ENCODE results near the gene NXPE4. TPM values are rescaled to one million over a fixed set of nuclear protein-coding genes. Genes with fewer than 3 reads are reported as not detected.
"Not testable (repeated sequence)": the region's sequence is repeated elsewhere in the genome, so short reads cannot be mapped to it uniquely, and the experiment has no call there.

NXPE4 gene
- total and polyA plus RNA-seq, 4 donors: 0.12 TPM; not detected in 3

- no peaks in the 10 kb centered on the region for H3K4me1 ChIP-seq (ENCODE audit: control insufficient read depth, insufficient read depth, low read length)
- H3K27me3 ChIP-seq (ENCODE audit: control insufficient read depth, insufficient read depth, low read length): no peaks in the 10 kb centered on the region
- H3K36me3 ChIP-seq (ENCODE audit: control insufficient read depth, insufficient read depth, low read length): no peaks in the 10 kb centered on the region
- no peak overlapping the region for H3K27ac ChIP-seq (ENCODE audit: low read depth, low read length)
- 79% methylated on average over 6 of the region's 10 CpGs for WGBS (ENCODE audit: insufficient coverage)
- peaks cover 22% of the 10 kb centered on the region for H3K9me3 ChIP-seq (ENCODE audit: control insufficient read depth, insufficient read depth, low read length)
- H3K4me3 ChIP-seq (ENCODE audit: low read depth, low read length): no peak overlapping the region
- DNase-seq (ENCODE audit: low read depth in 4 of 6, low spot score in 6 of 6): no peak
Measured at GRCh38 chr11:114619659-114620173, 24.1 kb upstream of the NXPE4 start.

GRCh38 chr11:114618139-114618538 is 22.6 kb upstream of the NXPE4 start:
- Histone ChIP-seq H3K27ac (ENCODE audit: low read depth, low read length) (no peak overlapping the region), H3K27me3 (ENCODE audit: control insufficient read depth, insufficient read depth, low read length) (no peaks in the 10 kb centered on the region), H3K4me3 (ENCODE audit: low read depth, low read length) (no peak overlapping the region), H3K36me3 (ENCODE audit: control insufficient read depth, insufficient read depth, low read length) (no peaks in the 10 kb centered on the region), H3K4me1 (ENCODE audit: control insufficient read depth, insufficient read depth, low read length) (no peaks in the 10 kb centered on the region), H3K9me3 (ENCODE audit: control insufficient read depth, insufficient read depth, low read length) (peaks cover 23% of the 10 kb centered on the region)
- no peak for DNase-seq (ENCODE audit: low read depth in 4 of 6, low spot score in 6 of 6)
- WGBS (ENCODE audit: insufficient coverage): 97% methylated on average over 4 of the region's 5 CpGs

- H3K4me3 ChIP-seq (ENCODE audit: low read depth, low read length): no peak overlapping the region
- no peaks in the 10 kb centered on the region for H3K4me1 ChIP-seq (ENCODE audit: control insufficient read depth, insufficient read depth, low read length)
- no peaks in the 10 kb centered on the region for H3K27me3 ChIP-seq (ENCODE audit: control insufficient read depth, insufficient read depth, low read length)
- 91% methylated on average over 25 of the region's 29 CpGs for WGBS (ENCODE audit: insufficient coverage)
- no peaks in the 10 kb centered on the region for H3K36me3 ChIP-seq (ENCODE audit: control insufficient read depth, insufficient read depth, low read length)
- no peak for DNase-seq (ENCODE audit: low read depth in 4 of 6, low spot score in 6 of 6)
- H3K27ac ChIP-seq (ENCODE audit: low read depth, low read length): no peak overlapping the region
- H3K9me3 ChIP-seq (ENCODE audit: control insufficient read depth, insufficient read depth, low read length): peaks cover 21% of the 10 kb centered on the region
Measured at GRCh38 chr11:114617157-114618124, 21.9 kb upstream of the NXPE4 start.

DNA sequence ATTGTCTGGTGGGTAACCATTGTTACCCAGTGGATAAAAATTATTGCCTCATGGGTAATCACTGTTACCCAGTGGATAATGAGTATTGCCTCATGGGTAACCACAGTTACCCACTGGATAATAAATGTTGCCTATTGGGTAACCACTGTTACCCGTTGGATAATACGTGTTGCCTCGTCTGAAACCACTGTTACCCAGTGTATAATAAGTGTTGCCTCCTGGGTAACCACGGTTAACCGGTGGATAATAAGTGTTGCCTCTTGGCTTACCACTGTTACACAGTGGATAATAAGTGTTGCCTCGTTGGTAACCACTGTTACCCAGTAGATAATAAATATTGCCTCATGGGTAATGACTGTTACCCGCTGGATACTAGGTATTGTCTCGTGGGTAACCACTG is 20.9 kb upstream of the NXPE4 start:
- Histone ChIP-seq H3K27ac (ENCODE audit: low read depth, low read length) (no peak overlapping the region), H3K27me3 (ENCODE audit: control insufficient read depth, insufficient read depth, low read length) (no peaks in the 10 kb centered on the region), H3K4me1 (ENCODE audit: control insufficient read depth, insufficient read depth, low read length) (no peaks in the 10 kb centered on the region), H3K36me3 (ENCODE audit: control insufficient read depth, insufficient read depth, low read length) (no peaks in the 10 kb centered on the region), H3K4me3 (ENCODE audit: low read depth, low read length) (no peak overlapping the region), H3K9me3 (ENCODE audit: control insufficient read depth, insufficient read depth, low read length) (peaks cover 21% of the 10 kb centered on the region)
- 98% methylated on average over 6 of the region's 8 CpGs for WGBS (ENCODE audit: insufficient coverage)
- no peak for DNase-seq (ENCODE audit: low read depth in 4 of 6, low spot score in 6 of 6)

- no peaks in the 10 kb centered on the region for H3K4me1 ChIP-seq (ENCODE audit: control insufficient read depth, insufficient read depth, low read length)
- H3K27me3 ChIP-seq (ENCODE audit: control insufficient read depth, insufficient read depth, low read length): no peaks in the 10 kb centered on the region
- DNase-seq (ENCODE audit: low read depth in 4 of 6, low spot score in 6 of 6): no peak
- H3K4me3 ChIP-seq (ENCODE audit: low read depth, low read length): no peak overlapping the region
- peaks cover 22% of the 10 kb centered on the region for H3K9me3 ChIP-seq (ENCODE audit: control insufficient read depth, insufficient read depth, low read length)
- no peak overlapping the region for H3K27ac ChIP-seq (ENCODE audit: low read depth, low read length)
- 91% methylated on average over 16 of the region's 17 CpGs for WGBS (ENCODE audit: insufficient coverage)
- no peaks in the 10 kb centered on the region for H3K36me3 ChIP-seq (ENCODE audit: control insufficient read depth, insufficient read depth, low read length)
Measured at GRCh38 chr11:114615448-114616361, 20.1 kb upstream of the NXPE4 start.

GRCh38 chr11:114614127-114614720 is 18.6 kb upstream of the NXPE4 start:
- WGBS (ENCODE audit: insufficient coverage): 96% methylated on average over 11 of the region's 11 CpGs
- H3K27me3 ChIP-seq (ENCODE audit: control insufficient read depth, insufficient read depth, low read length): no peaks in the 10 kb centered on the region
- H3K4me1 ChIP-seq (ENCODE audit: control insufficient read depth, insufficient read depth, low read length): no peaks in the 10 kb centered on the region
- no peak overlapping the region for H3K27ac ChIP-seq (ENCODE audit: low read depth, low read length)
- DNase-seq (ENCODE audit: low read depth in 4 of 6, low spot score in 6 of 6): no peak
- peaks cover 19% of the 10 kb centered on the region for H3K9me3 ChIP-seq (ENCODE audit: control insufficient read depth, insufficient read depth, low read length)
- H3K36me3 ChIP-seq (ENCODE audit: control insufficient read depth, insufficient read depth, low read length): no peaks in the 10 kb centered on the region
- H3K4me3 ChIP-seq (ENCODE audit: low read depth, low read length): no peak overlapping the region

DNA sequence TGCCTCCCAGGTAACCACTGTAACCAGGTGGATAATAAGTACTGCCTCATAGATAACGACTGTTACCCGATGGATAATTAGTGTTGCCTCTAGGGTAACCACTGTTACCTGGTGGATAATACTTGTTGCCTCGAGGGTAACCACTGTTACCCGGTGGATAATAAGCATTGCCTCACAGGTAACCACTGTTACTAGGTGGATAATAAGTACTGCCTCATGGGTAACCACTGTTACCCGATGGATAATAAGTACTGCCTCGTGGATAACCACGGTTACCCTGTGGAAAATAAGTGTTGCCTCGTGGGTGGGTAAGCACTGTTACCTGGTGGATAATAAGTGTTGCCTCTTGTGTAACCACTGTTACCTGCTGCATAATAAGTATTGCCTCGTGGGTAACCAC is 17.5 kb upstream of the NXPE4 start:
- not testable (repeated sequence) for H3K4me1 ChIP-seq (ENCODE audit: control insufficient read depth, insufficient read depth, low read length); DNase-seq (ENCODE audit: low read depth in 4 of 6, low spot score in 6 of 6); H3K36me3 ChIP-seq (ENCODE audit: control insufficient read depth, insufficient read depth, low read length); H3K4me3 ChIP-seq (ENCODE audit: low read depth, low read length); H3K27me3 ChIP-seq (ENCODE audit: control insufficient read depth, insufficient read depth, low read length); H3K27ac ChIP-seq (ENCODE audit: low read depth, low read length)
- peaks cover 20% of the 10 kb centered on the region for H3K9me3 ChIP-seq (ENCODE audit: control insufficient read depth, insufficient read depth, low read length)
- 96% methylated on average over 7 of the region's 9 CpGs for WGBS (ENCODE audit: insufficient coverage)

GRCh38 chr11:114612686-114613085 is 17.1 kb upstream of the NXPE4 start:
- no peak overlapping the region for H3K4me3 ChIP-seq (ENCODE audit: low read depth, low read length)
- no peaks in the 10 kb centered on the region for H3K36me3 ChIP-seq (ENCODE audit: control insufficient read depth, insufficient read depth, low read length)
- no peaks in the 10 kb centered on the region for H3K27me3 ChIP-seq (ENCODE audit: control insufficient read depth, insufficient read depth, low read length)
- no peak for DNase-seq (ENCODE audit: low read depth in 4 of 6, low spot score in 6 of 6)
- no peaks in the 10 kb centered on the region for H3K4me1 ChIP-seq (ENCODE audit: control insufficient read depth, insufficient read depth, low read length)
- WGBS (ENCODE audit: insufficient coverage): 99% methylated on average over 9 of the region's 9 CpGs
- H3K9me3 ChIP-seq (ENCODE audit: control insufficient read depth, insufficient read depth, low read length): peaks cover 20% of the 10 kb centered on the region
- no peak overlapping the region for H3K27ac ChIP-seq (ENCODE audit: low read depth, low read length)

GRCh38 chr11:114612199-114612598 is 16.6 kb upstream of the NXPE4 start:
- not testable (repeated sequence) for H3K27ac ChIP-seq (ENCODE audit: low read depth, low read length); H3K36me3 ChIP-seq (ENCODE audit: control insufficient read depth, insufficient read depth, low read length); DNase-seq (ENCODE audit: low read depth in 4 of 6, low spot score in 6 of 6); H3K4me3 ChIP-seq (ENCODE audit: low read depth, low read length); H3K4me1 ChIP-seq (ENCODE audit: control insufficient read depth, insufficient read depth, low read length); H3K27me3 ChIP-seq (ENCODE audit: control insufficient read depth, insufficient read depth, low read length)
- WGBS (ENCODE audit: insufficient coverage): 86% methylated on average over 2 of the region's 9 CpGs
- H3K9me3 ChIP-seq (ENCODE audit: control insufficient read depth, insufficient read depth, low read length): peaks cover 20% of the 10 kb centered on the region
